GM18867 (cell line): Measurements from ENCODE around the gene GPC3.
"Not testable (repeated sequence)": the region's sequence is repeated elsewhere in the genome, so short reads cannot be mapped to it uniquely, and the experiment has no call there.

Source experiments
- ATAC-seq: cut with Tn5 transposase; IDR thresholded peaks from one replicate; pipeline ENCODE4 v1.9.1; 2021; ENCODE audit warnings: mild to moderate bottlenecking, moderate library complexity; ENCODE audit not compliant: unreplicated experiment

The GPC3 gene

GRCh38 chrX:133537142-133537541 lies 448.3 kb downstream of the GPC3 start:
- no peak for ATAC-seq

DNA sequence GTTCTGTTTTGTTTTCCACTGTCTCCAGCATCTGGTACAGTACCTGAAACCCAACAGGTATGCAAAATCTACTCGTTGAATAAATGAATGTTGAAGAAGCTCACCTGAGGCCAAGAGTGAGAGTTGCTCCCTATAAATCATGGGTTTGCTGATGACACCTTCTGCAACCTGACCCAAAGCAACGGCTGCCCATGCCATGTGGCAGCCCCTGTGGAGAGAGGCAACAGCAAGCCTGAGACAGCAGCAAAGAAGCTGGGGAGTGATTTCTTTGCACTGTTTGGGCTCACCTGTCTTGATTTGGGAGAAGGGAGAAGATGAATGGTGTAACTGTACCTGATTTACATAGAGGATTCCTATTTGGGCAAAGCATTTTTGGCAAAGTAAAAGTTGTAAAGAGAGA lies 450.3 kb downstream of the GPC3 start:
- no peak for ATAC-seq

- ATAC-seq, result no peak
Measured at GRCh38 chrX:133534172-133534571, 451.2 kb downstream of the GPC3 start.

- no peak for ATAC-seq
Measured at GRCh38 chrX:133533249-133533648, 452.1 kb downstream of the GPC3 start.

DNA sequence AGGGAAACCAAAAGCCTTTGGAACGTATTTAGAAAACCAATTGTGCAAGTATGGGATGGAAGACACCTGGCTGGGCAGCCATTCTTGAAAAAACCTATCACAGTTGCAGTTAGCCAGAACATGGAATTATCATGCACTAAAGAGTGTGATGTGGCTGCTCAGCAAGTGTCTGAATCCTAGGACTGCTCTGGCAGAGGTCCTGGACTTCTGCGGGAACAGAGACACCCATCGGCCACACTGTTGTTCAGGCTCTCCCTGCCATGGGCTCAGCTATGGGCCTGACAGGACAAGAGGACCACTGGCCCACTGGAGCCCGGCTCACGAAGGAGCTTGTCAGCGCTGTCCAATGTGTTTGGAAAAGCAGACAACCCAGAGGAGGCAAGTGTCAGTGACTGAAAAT lies 454.4 kb downstream of the GPC3 start:
- ATAC-seq, result no peak

DNA sequence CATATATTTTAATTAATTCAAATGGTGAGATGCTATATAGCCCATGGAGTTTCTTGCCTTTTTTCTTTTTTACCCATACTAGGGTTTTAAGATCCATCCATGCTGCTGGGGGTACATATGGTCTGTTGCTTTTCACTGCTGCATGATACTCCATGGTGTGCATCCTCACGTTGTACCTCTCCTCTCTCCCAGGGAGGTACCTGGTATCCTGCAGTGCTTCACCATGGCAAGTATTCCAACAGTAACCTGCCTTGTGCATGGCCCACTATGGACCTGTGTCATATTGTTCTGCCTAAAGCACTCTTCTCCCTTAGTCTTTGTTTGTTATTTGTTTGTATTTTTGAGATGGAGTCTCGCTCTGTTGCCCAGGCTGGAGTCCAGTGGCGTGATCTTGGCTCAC lies 455.8 kb downstream of the GPC3 start:
- ATAC-seq, result no peak

DNA sequence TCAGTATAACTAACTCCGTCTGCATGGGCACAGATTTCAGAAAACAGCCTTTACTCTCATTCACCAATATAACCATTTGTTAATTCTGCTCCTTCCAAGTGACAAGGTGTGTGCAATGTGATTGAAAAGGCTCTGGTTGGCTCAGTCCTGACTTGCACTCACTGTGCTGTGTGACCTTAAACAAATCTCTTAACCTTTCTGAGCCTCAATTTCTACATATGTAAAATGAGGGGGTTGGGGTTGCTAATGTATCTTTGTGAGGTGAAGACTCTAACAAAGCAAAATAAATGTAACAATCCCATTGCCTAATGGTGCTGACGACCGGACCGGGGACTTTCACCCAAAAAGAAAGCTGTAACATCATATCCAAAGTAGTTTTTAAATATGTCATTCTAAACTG lies 457.6 kb downstream of the GPC3 start:
- ATAC-seq, result no peak

DNA sequence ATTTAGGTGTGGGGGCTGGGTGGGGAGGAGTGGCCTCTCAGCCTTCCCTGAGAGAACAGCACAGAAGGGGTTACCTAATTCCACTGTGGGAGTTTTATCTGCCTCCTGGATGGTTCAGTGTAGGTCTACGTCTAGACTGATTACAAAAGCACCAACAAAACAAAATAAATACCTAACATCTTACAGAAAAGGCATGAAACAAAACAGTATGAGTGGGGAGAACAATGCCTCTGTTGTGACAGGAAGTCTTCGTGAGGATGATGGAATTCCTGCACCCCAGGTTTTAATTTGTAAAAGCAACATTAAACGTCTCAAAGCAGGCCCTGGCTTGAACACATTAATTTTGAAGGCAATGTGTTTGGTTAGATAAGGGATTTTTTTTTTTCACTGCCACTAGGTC lies 458.0 kb downstream of the GPC3 start:
- no peak for ATAC-seq

- ATAC-seq, result not testable (repeated sequence)
Measured at GRCh38 chrX:133526773-133527172, 458.6 kb downstream of the GPC3 start.

DNA sequence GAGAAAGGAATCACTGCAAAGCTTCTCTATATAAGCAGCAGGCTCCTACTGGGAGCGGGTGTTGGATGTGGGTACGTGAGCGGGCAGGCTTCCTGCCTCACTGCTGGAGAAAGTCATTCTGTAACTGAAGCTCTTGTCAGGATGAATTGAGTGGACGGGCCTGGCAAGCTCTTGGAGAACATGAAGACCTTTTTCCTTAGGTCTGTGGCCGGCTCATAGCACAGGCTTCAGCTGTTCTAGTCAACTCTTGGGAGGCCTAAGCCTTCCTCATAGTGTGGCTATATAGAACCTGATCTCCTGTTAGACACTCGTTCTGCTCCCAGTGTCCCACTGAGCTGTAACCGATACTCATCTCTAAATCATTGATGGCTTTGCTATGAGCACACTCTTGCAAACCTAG lies 461.9 kb downstream of the GPC3 start:
- no peak for ATAC-seq

GRCh38 chrX:133523081-133523487 lies 462.3 kb downstream of the GPC3 start:
- ATAC-seq, result no peak

DNA sequence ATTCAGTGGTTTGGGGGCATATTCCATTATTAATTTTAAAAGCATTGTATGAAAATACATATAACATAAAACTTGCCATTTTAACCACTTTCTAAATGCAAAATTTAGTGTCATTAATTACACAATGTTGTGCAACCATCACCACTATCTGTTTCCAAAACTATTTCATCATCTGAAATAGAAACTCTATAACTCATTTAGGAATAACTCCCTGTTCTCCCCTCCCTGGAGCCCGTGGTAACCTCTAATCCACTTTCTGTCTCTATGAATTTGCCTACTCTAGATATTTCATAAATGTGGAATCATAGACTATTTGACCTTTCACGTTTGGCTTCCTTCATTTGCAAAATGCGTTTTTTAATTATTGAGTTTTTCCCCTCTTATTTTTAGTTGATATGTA lies 468.7 kb downstream of the GPC3 start:
- ATAC-seq, result no peak

DNA sequence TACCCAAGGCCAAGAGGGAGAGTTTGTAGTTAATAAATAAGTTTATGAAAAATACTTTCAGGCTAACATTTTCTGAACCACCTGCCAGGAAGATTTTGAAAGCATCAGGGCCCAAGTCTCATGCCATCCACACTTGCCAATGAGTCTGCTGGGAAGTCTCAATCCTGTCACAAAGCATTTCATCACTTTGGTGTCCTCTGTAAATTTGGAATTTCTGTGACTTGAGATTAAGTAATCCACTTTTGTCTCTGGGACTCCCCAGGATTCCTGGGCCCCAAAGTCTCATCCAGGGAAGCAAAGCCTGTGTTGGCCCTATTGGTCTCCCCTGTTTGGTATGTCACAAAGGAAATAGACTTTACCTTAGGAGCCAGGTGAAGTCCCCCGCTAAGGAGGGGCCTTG lies 470.9 kb downstream of the GPC3 start:
- no peak for ATAC-seq

DNA sequence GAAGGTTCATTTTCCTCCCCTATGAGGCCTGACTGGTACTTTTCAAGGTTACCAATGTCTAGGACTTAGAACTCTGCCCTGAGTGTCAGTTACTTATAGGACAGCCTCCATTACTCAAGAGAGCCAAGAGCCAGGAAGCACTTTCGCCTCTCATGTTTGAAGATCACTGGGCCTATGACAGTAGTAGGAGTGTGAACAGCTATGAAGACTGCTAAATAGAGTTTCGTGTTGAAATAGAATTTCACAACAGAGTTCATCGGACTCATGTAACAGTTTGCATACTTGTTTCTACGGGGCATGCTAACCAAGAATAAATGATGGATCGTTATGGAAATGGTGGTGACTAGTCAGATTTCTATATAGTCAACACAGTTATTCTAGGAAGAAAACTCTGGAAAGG lies 472.3 kb downstream of the GPC3 start:
- no peak for ATAC-seq

GRCh38 chrX:133511041-133511440 lies 474.4 kb downstream of the GPC3 start:
- no peak for ATAC-seq

DNA sequence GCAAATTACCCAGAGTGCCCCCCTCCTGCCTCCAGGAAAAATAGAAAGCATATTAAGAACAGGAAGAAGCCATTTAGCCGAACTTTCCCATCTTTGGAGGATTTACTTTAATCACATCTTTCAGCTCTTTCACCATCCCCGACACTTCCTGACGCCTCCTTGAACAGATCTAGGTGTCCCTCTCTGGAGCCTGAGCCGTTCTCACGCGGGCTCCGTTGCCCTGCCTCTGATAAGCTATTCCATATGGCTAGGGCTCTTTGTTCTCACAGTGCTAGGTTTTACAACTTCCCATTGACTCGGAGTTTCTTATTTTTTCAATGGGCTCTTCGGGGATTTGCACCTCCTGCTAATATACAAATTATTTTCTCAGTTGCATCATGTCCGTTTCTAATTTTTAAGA lies 488.0 kb downstream of the GPC3 start:
- no peak for ATAC-seq

GRCh38 chrX:133495464-133496391 lies 489.7 kb downstream of the GPC3 start:
- ATAC-seq, result no peak

GRCh38 chrX:133493366-133493765 lies 492.0 kb downstream of the GPC3 start:
- ATAC-seq, result no peak

DNA sequence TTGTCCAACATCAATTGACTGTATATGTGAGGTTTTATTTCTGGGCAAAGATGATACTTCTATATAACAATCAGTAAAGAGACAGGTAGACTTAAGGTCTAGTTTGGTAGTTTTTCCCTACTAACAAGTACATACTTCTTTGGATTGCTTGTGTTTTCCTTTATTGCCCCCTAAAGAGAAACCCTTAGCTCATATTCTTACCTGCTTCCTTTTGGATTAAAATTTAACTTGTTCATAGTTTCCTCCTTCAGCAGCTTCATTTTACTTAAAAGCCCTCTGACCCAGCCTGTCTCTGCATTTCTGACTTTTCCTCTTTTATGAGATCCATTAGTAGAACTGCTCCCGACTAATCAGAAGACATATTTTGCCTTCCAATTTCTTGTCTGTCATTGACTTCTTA lies 494.4 kb downstream of the GPC3 start:
- ATAC-seq, result no peak
